Uterus (tissue), 4 donors: ENCODE measurements around the gene GNAO1. TPM values are rescaled to one million over a fixed set of nuclear protein-coding genes. Genes with fewer than 3 reads are reported as not detected.

Source experiments
- DNase-seq, 2 donors: peaks; one replicate each; pipeline ENCODE4 v3.0.0-alpha.2; 2019 to 2020
- H3K27ac ChIP-seq, 2 donors: fragments of 200-600 bp; sonication (generic); 1 replicate in 1 of 2; 2 replicates in 1 of 2; pipeline ENCODE4 v1.5.1; 2016 to 2018
- H3K27me3 ChIP-seq, 2 donors: fragments of 200-600 bp; sonication (generic); one replicate each; pipeline ENCODE4 v1.5.1; 2018 to 2019; ENCODE audit warnings: control low read depth in 1 of 2
- H3K36me3 ChIP-seq, 2 donors: fragments of 200-600 bp; sonication (generic); one replicate each; pipeline ENCODE4 v1.5.1; 2019; ENCODE audit warnings: control low read depth in 1 of 2
- H3K4me1 ChIP-seq, 2 donors: fragments of 200-600 bp; sonication (generic); one replicate each; pipeline ENCODE4 v1.5.1; 2018 to 2019; ENCODE audit warnings: control low read depth in 1 of 2
- H3K4me3 ChIP-seq, 2 donors: fragments of 200-600 bp; sonication (generic); 1 replicate in 1 of 2; 2 replicates in 1 of 2; pipeline ENCODE4 v1.5.1; 2018 to 2019; ENCODE audit warnings: mild to moderate bottlenecking in 1 of 2
- H3K9me3 ChIP-seq, 2 donors: fragments of 200-600 bp; sonication (generic); one replicate each; pipeline ENCODE4 v1.5.1; 2019; ENCODE audit warnings: control low read depth in 1 of 2
- CTCF ChIP-seq, 4 experiments: fragments of 200-600 bp in 2 of 4; fragments of 450-650 bp in 2 of 4; sonication (generic) in 2 of 4; IDR thresholded peaks; one replicate each; pipeline ENCODE4 v1.5.1; 2016 to 2019; ENCODE audit warnings: antibody characterized with exemption in 4 of 4, mild to moderate bottlenecking in 2 of 4, moderate library complexity in 1 of 4
- POLR2A ChIP-seq, 2 donors: fragments of 450-650 bp; IDR thresholded peaks; one replicate each; pipeline ENCODE4 v1.6.1; 2016; ENCODE audit warnings: antibody characterized with exemption in 2 of 2, mild to moderate bottlenecking in 1 of 2, moderate library complexity in 1 of 2
- intact Hi-C: fragments of 100-400 bp; cut with DNase I; formaldehyde crosslinking; loops from one replicate; pipeline ENCODE4 v1.15.1; 2023; ENCODE audit warnings: low total_unique reads
- total RNA-seq, 4 donors: library from RNA; depleted of rRNA in 3 of 4; stranded (reverse); fragments of >200 nt in 3 of 4; gene quantifications; one replicate each; pipeline versions ENCODE4 v1.1.0 to v1.2.4, GENCODE V29; 2014 to 2023
- donor health status: DM: yes; HTN: yes; CAD: no.

The GNAO1 gene
- total RNA-seq, 4 donors from 2014 or later: 0.26 to 7.2 (median 1.6) TPM; not detected in 1

DNA sequence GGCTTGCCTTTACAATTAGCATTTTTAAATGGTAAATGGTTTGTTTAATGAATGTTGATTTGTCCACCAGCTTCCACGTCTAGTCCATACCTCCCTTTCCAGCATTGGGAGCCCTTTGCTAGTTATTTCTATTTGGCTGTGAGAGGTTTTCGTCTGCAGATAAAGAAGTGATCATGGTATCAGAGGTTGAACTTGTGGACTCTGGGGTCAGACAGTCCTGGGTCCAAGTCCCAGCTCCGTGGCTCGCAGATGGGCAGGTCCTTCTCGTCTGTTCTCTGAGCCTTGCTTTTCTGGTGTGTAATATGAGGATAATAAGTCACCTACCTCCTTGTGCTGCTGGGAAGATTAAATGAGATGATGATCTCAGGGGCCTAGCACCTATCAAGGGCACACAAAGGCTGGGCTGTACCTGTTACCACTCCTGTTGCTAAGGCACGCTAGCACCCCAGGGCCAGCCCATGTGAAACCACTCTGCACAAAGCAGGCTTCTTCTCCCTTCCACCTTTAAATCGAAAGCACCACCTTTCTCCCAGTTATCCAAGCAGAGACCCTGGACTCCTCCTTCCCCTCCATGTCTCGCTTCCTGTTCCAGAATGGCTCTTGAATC lies 103.9 kb downstream of the GNAO1 start:
- no peaks in the 10 kb centered on the region for H3K27me3 ChIP-seq
- H3K27ac ChIP-seq: peak overlapping the region; percentile 4 to 52
- no peaks in the 10 kb centered on the region for H3K36me3 ChIP-seq
- no peaks in the 10 kb centered on the region for H3K9me3 ChIP-seq
- no peak overlapping the region for H3K4me3 ChIP-seq
- TF ChIP-seq POLR2A (IDR thresholded peaks at IDR 0.05) (no peak), CTCF (IDR thresholded peaks at IDR 0.05) (no peak)
- no peaks in the 10 kb centered on the region for H3K4me1 ChIP-seq
- DNase-seq: no peak
- intact Hi-C loops: no loop called here

DNA sequence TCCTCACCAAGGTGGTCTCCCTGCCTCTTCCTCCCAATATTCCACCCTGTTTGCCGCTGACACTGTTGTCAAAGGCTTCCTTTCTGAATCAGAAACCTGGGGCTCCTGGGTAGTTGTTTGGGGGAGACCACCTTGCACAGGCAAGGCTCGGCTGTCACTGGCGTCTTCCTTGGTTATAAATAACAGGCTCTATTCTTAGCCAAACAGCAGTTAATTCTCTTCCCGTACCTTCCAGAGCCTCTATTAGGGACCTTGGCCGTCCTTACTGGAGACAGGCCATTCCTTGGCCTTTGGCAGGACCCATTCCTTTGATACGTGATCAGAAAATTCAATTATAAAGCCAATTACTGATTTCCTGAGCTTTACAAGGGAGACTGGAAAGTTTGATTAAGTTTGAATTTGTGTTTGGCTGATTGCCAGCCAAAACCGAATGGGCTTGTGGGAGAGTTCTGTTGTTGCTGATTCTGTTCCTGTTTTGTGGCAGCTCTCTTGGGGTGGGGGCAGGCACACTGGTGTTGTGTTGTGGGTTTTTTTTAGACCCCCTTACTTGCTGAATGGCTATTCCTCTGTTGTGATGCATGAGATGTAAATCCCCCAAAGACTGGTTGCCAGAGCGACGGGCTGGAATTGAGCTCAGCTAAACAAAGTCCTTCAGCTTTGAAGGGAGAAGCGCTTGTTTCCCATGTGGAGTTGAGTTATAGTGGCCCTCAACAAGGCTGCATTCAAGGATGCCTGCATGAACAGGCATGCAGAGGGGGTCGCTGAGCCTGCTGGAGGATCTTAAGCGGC lies 104.6 kb downstream of the GNAO1 start:
- no peak for DNase-seq
- Histone ChIP-seq H3K27ac (peak overlapping the region; percentile 4 to 52), H3K9me3 (no peaks in the 10 kb centered on the region), H3K36me3 (no peaks in the 10 kb centered on the region), H3K4me1 (no peaks in the 10 kb centered on the region), H3K4me3 (no peak overlapping the region), H3K27me3 (no peaks in the 10 kb centered on the region)
- intact Hi-C loops: no loop called here
- TF ChIP-seq CTCF (IDR thresholded peaks at IDR 0.05) (no peak), POLR2A (IDR thresholded peaks at IDR 0.05) (no peak)

DNA sequence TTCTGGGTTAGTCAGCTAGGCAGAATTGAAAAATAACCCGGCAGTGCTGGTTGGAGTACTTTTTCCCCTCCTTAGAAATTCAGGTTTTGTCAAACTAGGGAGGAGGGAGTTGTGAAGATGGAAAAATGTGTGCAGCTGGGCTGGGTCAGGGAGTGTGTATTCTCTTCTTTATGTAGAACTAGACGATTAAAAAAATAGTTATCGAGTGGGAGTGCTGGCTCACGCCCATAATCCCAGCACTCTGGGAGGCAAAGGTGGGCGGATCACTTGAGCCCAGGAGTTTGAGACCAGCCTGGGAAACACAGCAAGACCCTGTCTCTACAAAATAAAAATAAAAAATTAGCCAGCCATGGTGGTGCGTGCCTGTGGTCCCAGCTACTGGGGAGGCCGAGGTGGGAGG lies 106.4 kb downstream of the GNAO1 start:
- intact Hi-C loops: no loop called here
- no peak overlapping the region for H3K27ac ChIP-seq
- no peaks in the 10 kb centered on the region for H3K36me3 ChIP-seq
- no peaks in the 10 kb centered on the region for H3K4me1 ChIP-seq
- no peaks in the 10 kb centered on the region for H3K9me3 ChIP-seq
- TF ChIP-seq CTCF (IDR thresholded peaks at IDR 0.05): no peak
- no peak for TF ChIP-seq POLR2A (IDR thresholded peaks at IDR 0.05)
- H3K27me3 ChIP-seq: no peaks in the 10 kb centered on the region
- H3K4me3 ChIP-seq: no peak overlapping the region
- DNase-seq: no peak

GRCh38 chr16:56298116-56298515 lies 106.8 kb downstream of the GNAO1 start:
- TF ChIP-seq POLR2A (IDR thresholded peaks at IDR 0.05): no peak
- TF ChIP-seq CTCF (IDR thresholded peaks at IDR 0.05): no peak
- Histone ChIP-seq H3K9me3 (no peaks in the 10 kb centered on the region), H3K36me3 (no peaks in the 10 kb centered on the region), H3K27ac (no peak overlapping the region), H3K27me3 (no peaks in the 10 kb centered on the region), H3K4me3 (no peak overlapping the region), H3K4me1 (no peaks in the 10 kb centered on the region)
- intact Hi-C loops: no loop called here
- DNase-seq: no peak

GRCh38 chr16:56298948-56299596 lies 107.8 kb downstream of the GNAO1 start:
- Histone ChIP-seq H3K4me1 (no peaks in the 10 kb centered on the region), H3K9me3 (no peaks in the 10 kb centered on the region), H3K27me3 (no peaks in the 10 kb centered on the region), H3K4me3 (no peak overlapping the region), H3K27ac (no peak overlapping the region), H3K36me3 (no peaks in the 10 kb centered on the region)
- TF ChIP-seq POLR2A (IDR thresholded peaks at IDR 0.05) (no peak), CTCF (IDR thresholded peaks at IDR 0.05) (no peak)
- DNase-seq: no peak
- intact Hi-C loops: no loop called here
